ENCODE measurements around the gene ALG1. TPM values are rescaled to one million over a fixed set of nuclear protein-coding genes. Genes with fewer than 3 reads are reported as not detected.
"Not testable (repeated sequence)": the region's sequence is repeated elsewhere in the genome, so short reads cannot be mapped to it uniquely, and the experiment has no call there.

Gene ALG1
- polyA plus RNA-seq, 1 of the 3 experiments (the other 2 are of a cell fraction) = 27.0 TPM

DNA sequence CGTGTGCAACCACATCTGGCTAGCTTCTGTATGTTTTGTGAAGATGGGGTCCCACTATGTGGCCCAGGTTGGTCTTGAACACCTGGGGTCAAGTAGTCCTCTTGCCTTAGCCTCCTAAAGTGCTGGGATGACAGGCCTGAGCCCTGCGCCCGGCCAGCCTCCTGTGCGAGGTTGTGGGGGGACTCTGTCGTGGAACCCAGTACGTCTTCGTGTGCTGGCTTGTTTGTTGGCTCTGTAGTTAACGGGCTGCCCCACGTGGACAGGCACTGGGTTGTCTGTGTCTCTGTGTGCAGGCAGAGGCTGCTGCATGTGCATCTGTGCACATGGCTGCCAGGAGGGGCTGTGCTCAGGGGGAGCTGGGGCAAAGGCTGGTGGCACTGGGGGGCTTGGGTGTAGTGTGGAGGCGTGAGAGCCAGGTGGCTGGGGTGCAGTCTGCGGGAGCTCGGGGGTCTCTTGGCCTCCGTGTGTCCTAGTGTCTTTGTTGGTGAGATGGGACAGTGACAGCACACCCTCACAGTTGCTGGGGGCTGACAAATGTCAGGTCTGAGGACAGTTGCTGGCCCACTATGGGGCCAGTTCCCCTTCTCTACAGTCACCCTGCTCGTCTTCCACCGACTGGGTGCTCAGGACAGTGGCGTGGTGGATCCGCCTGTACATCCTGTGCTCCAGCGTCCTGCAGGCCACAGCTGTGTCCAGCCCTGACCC, 16.6 kb downstream of the ALG1 start:
- not testable (repeated sequence) for H3K4me3 ChIP-seq (ENCODE audit: low read depth in 2 of 2, low read length in 1 of 2); H2AFZ ChIP-seq (ENCODE audit: low read depth); H4K20me1 ChIP-seq (ENCODE audit: insufficient read depth); H3K79me2 ChIP-seq (ENCODE audit: insufficient read depth); H3K4me1 ChIP-seq (ENCODE audit: control insufficient read depth in 1 of 2, insufficient read depth in 2 of 2, low read depth in 1 of 2, low read length in 1 of 2); H3F3A ChIP-seq (replicated peaks; ENCODE audit: insufficient read depth); H3K27me3 ChIP-seq (ENCODE audit: insufficient read depth); H3K4me2 ChIP-seq; H3K9me3 ChIP-seq; DNase-seq; H3K27ac ChIP-seq (ENCODE audit: low read depth in 2 of 2, low read length in 1 of 2); H3K9ac ChIP-seq; H3K9me2 ChIP-seq
- peaks cover 7 to 12% of the 10 kb centered on the region in 2 experiments for H3K36me3 ChIP-seq (replicated peaks in 1 of 2; ENCODE audit: control insufficient read depth in 1 of 2, insufficient read depth in 2 of 2, low read length in 1 of 2)
- ChIA-PET POLR2A (interaction anchor here (1.1 kb wide), 1 partner anchor 16 kb away, joined by 3 read pairs; no protein-coding TSS in a partner anchor), CTCF (interaction anchor here (1.3 kb wide), 1 partner anchor 31 kb away, joined by 3 read pairs; no protein-coding TSS in a partner anchor)
- 98% methylated on average over 12 of the region's 18 CpGs for WGBS (ENCODE audit: low lambda C conversion rate)

DNA sequence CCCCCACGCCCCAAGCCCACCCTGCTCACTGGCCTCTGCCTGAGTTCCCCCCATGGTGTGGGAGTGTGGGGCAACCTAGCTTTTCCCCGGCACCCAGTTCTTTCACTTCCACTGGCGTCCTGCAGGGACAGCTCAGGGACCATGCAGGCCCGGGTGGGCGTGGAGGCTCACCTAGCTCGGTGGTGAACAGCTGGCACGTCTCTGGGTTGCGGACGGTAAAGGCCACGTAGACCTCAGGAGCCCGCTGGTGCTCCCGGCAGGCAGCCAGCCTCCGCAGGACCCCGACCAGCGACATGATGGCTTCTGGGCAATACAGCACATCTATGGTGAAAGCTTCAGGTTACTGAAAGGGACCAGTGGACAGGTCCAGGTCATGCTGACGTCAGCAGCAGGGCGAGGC, 17.3 kb downstream of the ALG1 start:
- not testable (repeated sequence) for H3K4me1 ChIP-seq (ENCODE audit: control insufficient read depth in 1 of 2, insufficient read depth in 2 of 2, low read depth in 1 of 2, low read length in 1 of 2); H4K20me1 ChIP-seq (ENCODE audit: insufficient read depth); H3K27me3 ChIP-seq (ENCODE audit: insufficient read depth); H3K9me2 ChIP-seq; H3K79me2 ChIP-seq (ENCODE audit: insufficient read depth); H3K9ac ChIP-seq; H2AFZ ChIP-seq (ENCODE audit: low read depth); H3K4me3 ChIP-seq (ENCODE audit: low read depth in 2 of 2, low read length in 1 of 2); H3K9me3 ChIP-seq; H3K27ac ChIP-seq (ENCODE audit: low read depth in 2 of 2, low read length in 1 of 2); H3F3A ChIP-seq (replicated peaks; ENCODE audit: insufficient read depth); DNase-seq; H3K4me2 ChIP-seq
- CTCF ChIA-PET = interaction anchor here (1.3 kb wide), 1 partner anchor 32 kb away, joined by 3 read pairs; no protein-coding TSS in a partner anchor
- H3K36me3 ChIP-seq (replicated peaks in 1 of 2; ENCODE audit: control insufficient read depth in 1 of 2, insufficient read depth in 2 of 2, low read length in 1 of 2) = peaks cover 7 to 12% of the 10 kb centered on the region in 2 experiments
- WGBS (ENCODE audit: low lambda C conversion rate) = 99% methylated on average over 17 of the region's 17 CpGs
- POLR2A ChIA-PET = interaction anchor here (1.1 kb wide), 1 partner anchor 17 kb away, joined by 3 read pairs; no protein-coding TSS in a partner anchor

DNA sequence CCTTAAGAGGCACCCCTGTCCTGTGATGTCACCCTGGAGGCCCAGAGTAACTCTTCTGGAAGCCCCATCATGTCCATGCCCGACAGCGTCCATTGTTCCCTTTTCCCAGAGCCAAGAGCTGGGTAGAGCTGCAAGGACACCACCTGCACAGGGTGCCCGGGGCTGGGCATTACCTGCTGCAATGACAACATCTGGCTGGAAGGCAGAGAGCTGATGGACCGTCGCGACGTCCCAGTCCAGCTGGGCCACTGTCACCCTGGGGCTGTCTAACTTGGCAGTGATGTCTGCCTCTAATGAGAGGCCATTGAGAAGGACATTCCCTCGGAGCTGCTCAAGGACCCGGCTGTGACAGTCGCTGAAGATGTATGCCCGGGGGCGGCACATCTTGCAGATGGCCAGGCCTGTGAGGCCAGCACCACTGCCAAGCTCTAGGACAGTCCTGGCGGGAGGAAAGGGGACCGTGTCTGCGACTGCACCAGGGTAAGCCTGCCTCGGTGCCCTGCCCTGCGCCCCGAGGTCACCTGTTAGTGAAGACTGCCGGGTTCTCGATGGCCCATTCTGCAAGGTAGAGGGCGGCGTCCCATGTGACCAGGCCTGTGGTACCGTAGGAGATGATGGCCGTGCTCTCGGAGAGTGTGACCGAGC, 18.4 kb downstream of the ALG1 start:
- H4K20me1 ChIP-seq (ENCODE audit: insufficient read depth); H3K27me3 ChIP-seq (ENCODE audit: insufficient read depth); POLR2A ChIA-PET; H3K9me3 ChIP-seq; H3K4me2 ChIP-seq; CTCF ChIA-PET; H3K4me1 ChIP-seq (ENCODE audit: control insufficient read depth in 1 of 2, insufficient read depth in 2 of 2, low read depth in 1 of 2, low read length in 1 of 2); H2AFZ ChIP-seq (ENCODE audit: low read depth); H3K79me2 ChIP-seq (ENCODE audit: insufficient read depth); H3F3A ChIP-seq (replicated peaks; ENCODE audit: insufficient read depth); H3K9me2 ChIP-seq; H3K9ac ChIP-seq; H3K27ac ChIP-seq (ENCODE audit: low read depth in 2 of 2, low read length in 1 of 2); DNase-seq; H3K4me3 ChIP-seq (ENCODE audit: low read depth in 2 of 2, low read length in 1 of 2): not testable (repeated sequence)
- 94% methylated on average over 16 of the region's 26 CpGs for WGBS (ENCODE audit: low lambda C conversion rate)
- H3K36me3 ChIP-seq (replicated peaks in 1 of 2; ENCODE audit: control insufficient read depth in 1 of 2, insufficient read depth in 2 of 2, low read length in 1 of 2) = peaks cover 7 to 10% of the 10 kb centered on the region in 2 experiments

DNA sequence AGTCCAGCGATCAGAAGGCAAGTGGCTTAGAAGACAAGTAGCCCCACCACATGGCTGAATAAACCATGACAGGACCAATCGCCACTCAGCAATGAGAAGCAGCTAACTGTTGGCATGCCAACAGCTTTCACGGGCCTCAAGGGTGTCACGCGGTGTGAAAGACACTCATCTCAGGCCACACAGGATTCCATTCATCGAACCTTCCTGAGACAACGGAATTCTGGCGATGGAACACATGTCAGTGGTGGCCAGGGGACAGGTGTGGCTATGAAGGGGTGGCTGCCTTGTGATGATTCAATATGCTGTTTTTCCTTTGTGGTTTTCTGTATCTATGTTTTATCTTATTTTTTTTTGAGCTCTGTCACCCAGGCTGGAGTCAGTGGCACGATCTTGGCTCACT, 18.9 kb downstream of the ALG1 start:
- H3K9me2 ChIP-seq, POLR2A ChIA-PET, CTCF ChIA-PET: not testable (repeated sequence)

DNA sequence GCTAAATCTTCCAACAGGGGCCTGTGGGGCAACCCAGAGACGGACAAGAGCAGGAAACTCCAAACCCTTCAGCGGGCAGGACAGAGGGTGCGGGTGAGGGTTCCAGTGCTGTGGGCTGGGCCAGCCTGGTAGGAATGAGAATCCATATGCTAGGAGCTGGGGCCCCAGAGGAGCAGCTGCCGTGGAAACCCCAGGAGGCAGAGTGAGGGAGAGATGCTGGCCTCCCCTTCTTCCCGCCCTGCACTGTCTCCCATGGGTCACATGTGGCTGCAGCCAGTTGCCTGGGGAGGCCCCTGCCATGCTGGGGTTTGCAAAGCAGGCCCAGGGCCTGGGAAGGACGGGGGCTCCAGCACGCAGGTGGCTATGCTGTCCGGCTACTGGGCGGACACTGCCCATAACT, 21.4 kb downstream of the ALG1 start:
- 96% methylated on average over 5 of the region's 9 CpGs for WGBS (ENCODE audit: low lambda C conversion rate)
- H3K9ac ChIP-seq = not testable (repeated sequence)

More for the DNA sequence above, 18.9 kb downstream of the ALG1 start:
- H3K79me2 ChIP-seq (ENCODE audit: insufficient read depth); H3K4me3 ChIP-seq (ENCODE audit: low read depth in 2 of 2, low read length in 1 of 2); H4K20me1 ChIP-seq (ENCODE audit: insufficient read depth); H3K4me1 ChIP-seq (ENCODE audit: control insufficient read depth in 1 of 2, insufficient read depth in 2 of 2, low read depth in 1 of 2, low read length in 1 of 2); H3F3A ChIP-seq (replicated peaks; ENCODE audit: insufficient read depth); H3K27ac ChIP-seq (ENCODE audit: low read depth in 2 of 2, low read length in 1 of 2); H2AFZ ChIP-seq (ENCODE audit: low read depth); H3K4me2 ChIP-seq; H3K27me3 ChIP-seq (ENCODE audit: insufficient read depth); DNase-seq; H3K9me3 ChIP-seq; H3K9ac ChIP-seq; H3K36me3 ChIP-seq (replicated peaks in 1 of 2; ENCODE audit: control insufficient read depth in 1 of 2, insufficient read depth in 2 of 2, low read length in 1 of 2): not testable (repeated sequence)
- WGBS (ENCODE audit: low lambda C conversion rate) = 87% methylated on average over 9 of the region's 9 CpGs

DNA sequence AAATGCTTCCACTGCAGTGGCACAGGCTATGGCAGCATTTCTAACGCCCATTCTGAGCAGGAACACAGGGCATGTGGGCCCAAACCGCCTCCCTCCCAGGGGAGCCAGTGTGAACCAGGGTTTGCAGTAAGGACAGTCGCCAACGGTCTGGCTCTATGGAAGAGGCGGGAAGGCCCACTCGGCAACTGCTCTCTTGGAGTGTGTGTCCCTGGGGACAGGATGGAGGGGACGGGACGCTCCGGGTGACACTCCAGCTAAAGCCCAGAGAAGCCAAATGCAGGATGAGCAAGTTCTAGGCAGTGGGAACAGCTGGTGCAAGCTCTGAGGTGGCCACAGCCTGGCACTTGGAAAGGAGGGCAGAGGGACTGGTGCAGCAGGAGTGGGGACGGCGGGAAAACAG, 22.1 kb downstream of the ALG1 start:
- H4K20me1 ChIP-seq (ENCODE audit: insufficient read depth); H3K9me3 ChIP-seq; H3K27ac ChIP-seq (ENCODE audit: low read depth in 2 of 2, low read length in 1 of 2); H2AFZ ChIP-seq (ENCODE audit: low read depth); H3K27me3 ChIP-seq (ENCODE audit: insufficient read depth); H3K36me3 ChIP-seq (replicated peaks in 1 of 2; ENCODE audit: control insufficient read depth in 1 of 2, insufficient read depth in 2 of 2, low read length in 1 of 2); H3K79me2 ChIP-seq (ENCODE audit: insufficient read depth); POLR2A ChIA-PET; H3K4me3 ChIP-seq (ENCODE audit: low read depth in 2 of 2, low read length in 1 of 2); H3K4me2 ChIP-seq; H3K4me1 ChIP-seq (ENCODE audit: control insufficient read depth in 1 of 2, insufficient read depth in 2 of 2, low read depth in 1 of 2, low read length in 1 of 2); H3F3A ChIP-seq (replicated peaks; ENCODE audit: insufficient read depth); H3K9ac ChIP-seq; DNase-seq; H3K9me2 ChIP-seq: not testable (repeated sequence)
- WGBS (ENCODE audit: low lambda C conversion rate) = 95% methylated on average over 10 of the region's 11 CpGs
- CTCF ChIA-PET = interaction anchor here (0.6 kb wide), 1 partner anchor 1480 kb away, joined by 3 read pairs; no protein-coding TSS in a partner anchor

More for the DNA sequence above, 21.4 kb downstream of the ALG1 start:
- H3K4me3 ChIP-seq (ENCODE audit: low read depth in 2 of 2, low read length in 1 of 2); H3K9me3 ChIP-seq; DNase-seq; H2AFZ ChIP-seq (ENCODE audit: low read depth); H3K27me3 ChIP-seq (ENCODE audit: insufficient read depth); H3K27ac ChIP-seq (ENCODE audit: low read depth in 2 of 2, low read length in 1 of 2); H4K20me1 ChIP-seq (ENCODE audit: insufficient read depth); H3K79me2 ChIP-seq (ENCODE audit: insufficient read depth); H3F3A ChIP-seq (replicated peaks; ENCODE audit: insufficient read depth); H3K4me2 ChIP-seq; POLR2A ChIA-PET; H3K4me1 ChIP-seq (ENCODE audit: control insufficient read depth in 1 of 2, insufficient read depth in 2 of 2, low read depth in 1 of 2, low read length in 1 of 2); H3K9me2 ChIP-seq; H3K36me3 ChIP-seq (replicated peaks in 1 of 2; ENCODE audit: control insufficient read depth in 1 of 2, insufficient read depth in 2 of 2, low read length in 1 of 2): not testable (repeated sequence)
- CTCF ChIA-PET = interaction anchor here (0.8 to 1.7 kb wide), 9 partner anchors 11 to 96 kb away, joined by 3 to 13 read pairs (median 3); no protein-coding TSS in a partner anchor
